ENCODE data around the gene UBE4B.
"Not testable (repeated sequence)": the region's sequence is repeated elsewhere in the genome, so short reads cannot be mapped to it uniquely, and the experiment has no call there.

Gene UBE4B

GRCh38 chr1:10106241-10106640 lies 73.5 kb downstream of the UBE4B start:
- H3K4me1 ChIP-seq (ENCODE audit: low read length) = no peaks in the 10 kb centered on the region
- no peaks in the 10 kb centered on the region for H4K20me1 ChIP-seq (ENCODE audit: insufficient read depth, low read length)
- no peak overlapping the region for H3K4me2 ChIP-seq (ENCODE audit: low read length)
- H3K4me3 ChIP-seq (ENCODE audit: low read length) = no peak overlapping the region
- H3K9me3 ChIP-seq (ENCODE audit: insufficient read depth, low read length) = no peaks in the 10 kb centered on the region
- H3K27me3 ChIP-seq (ENCODE audit: low read depth, low read length) = no peaks in the 10 kb centered on the region
- H3K79me2 ChIP-seq (ENCODE audit: low read length) = no peaks in the 10 kb centered on the region
- no peak overlapping the region for H3K27ac ChIP-seq (ENCODE audit: low read length)
- no peaks in the 10 kb centered on the region for H3K36me3 ChIP-seq (replicated peaks; ENCODE audit: low read depth, low read length)
- H2AFZ ChIP-seq (ENCODE audit: low read depth, low read length) = no peak overlapping the region
- H3K9ac ChIP-seq (ENCODE audit: low read length) = no peak overlapping the region
- no peak for TF ChIP-seq EZH2phosphoT487 (IDR thresholded peaks at IDR 0.05; ENCODE audit: low read depth)
- TF ChIP-seq, protein P1, sequence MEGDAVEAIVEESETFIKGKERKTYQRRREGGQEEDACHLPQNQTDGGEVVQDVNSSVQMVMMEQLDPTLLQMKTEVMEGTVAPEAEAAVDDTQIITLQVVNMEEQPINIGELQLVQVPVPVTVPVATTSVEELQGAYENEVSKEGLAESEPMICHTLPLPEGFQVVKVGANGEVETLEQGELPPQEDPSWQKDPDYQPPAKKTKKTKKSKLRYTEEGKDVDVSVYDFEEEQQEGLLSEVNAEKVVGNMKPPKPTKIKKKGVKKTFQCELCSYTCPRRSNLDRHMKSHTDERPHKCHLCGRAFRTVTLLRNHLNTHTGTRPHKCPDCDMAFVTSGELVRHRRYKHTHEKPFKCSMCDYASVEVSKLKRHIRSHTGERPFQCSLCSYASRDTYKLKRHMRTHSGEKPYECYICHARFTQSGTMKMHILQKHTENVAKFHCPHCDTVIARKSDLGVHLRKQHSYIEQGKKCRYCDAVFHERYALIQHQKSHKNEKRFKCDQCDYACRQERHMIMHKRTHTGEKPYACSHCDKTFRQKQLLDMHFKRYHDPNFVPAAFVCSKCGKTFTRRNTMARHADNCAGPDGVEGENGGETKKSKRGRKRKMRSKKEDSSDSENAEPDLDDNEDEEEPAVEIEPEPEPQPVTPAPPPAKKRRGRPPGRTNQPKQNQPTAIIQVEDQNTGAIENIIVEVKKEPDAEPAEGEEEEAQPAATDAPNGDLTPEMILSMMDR (IDR thresholded peaks at IDR 0.05; ENCODE audit: low read depth, low read length) = no peak

DNA sequence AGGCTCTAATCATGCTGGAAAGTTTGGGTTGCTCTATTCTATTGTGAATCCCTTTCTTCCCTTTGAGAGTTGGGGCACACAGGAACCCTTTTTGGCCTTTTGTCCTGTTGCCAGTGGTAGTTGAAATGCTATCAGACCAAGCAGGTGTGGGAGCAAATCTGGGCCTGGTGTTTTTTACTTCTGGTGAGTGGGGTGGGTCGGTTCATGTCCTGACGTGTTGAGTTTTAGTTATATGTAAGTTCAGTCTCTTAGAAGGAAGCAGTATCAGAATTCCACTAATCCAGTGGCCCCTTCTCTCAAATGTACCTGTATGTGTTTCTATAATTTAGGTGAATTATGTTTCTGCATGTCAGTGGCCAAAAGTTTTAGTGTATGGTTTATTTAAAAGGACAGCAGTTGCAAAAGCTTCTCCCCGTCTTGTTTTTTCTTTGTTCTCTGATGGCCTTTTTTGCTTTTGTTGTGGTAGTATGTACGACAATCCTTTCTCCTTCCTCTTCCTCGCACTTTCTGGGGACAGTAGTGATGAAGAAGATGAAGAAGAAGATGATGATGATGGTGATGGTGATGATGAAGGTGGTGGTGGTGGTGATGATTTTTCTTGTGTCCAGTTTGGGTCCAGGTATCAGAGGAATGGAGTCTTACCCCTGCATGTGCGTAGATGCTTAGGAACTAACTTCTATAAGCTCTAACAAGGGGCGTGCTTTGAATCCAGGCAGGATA lies 74.2 kb downstream of the UBE4B start:
- no peak for TF ChIP-seq EZH2phosphoT487 (IDR thresholded peaks at IDR 0.05; ENCODE audit: low read depth)
- TF ChIP-seq, protein P1 (IDR thresholded peaks at IDR 0.05; ENCODE audit: low read depth, low read length) = no peak

DNA sequence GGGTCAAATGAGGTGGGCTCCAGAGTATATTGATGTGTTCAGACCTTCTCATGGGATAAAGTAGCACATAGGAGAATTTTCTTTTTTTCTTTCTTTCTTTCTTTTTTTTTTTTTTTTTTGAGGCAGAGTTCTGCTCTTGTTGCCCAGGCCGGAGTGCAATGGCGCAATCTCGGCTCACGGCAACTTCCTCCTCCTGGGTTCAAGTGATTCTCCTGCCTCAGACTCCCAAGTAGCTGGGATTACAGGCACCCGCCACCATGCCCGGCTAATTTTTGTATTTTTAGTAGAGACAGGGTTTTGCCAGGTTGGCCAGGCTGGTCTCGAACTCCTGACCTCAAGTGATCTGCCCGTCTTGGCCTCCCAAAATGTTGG lies 74.7 kb downstream of the UBE4B start:
- not testable (repeated sequence) for H4K20me1 ChIP-seq (ENCODE audit: insufficient read depth, low read length); H3K9me3 ChIP-seq (ENCODE audit: insufficient read depth, low read length); H3K4me3 ChIP-seq (ENCODE audit: low read length); H3K4me2 ChIP-seq (ENCODE audit: low read length); H2AFZ ChIP-seq (ENCODE audit: low read depth, low read length); H3K27me3 ChIP-seq (ENCODE audit: low read depth, low read length); H3K79me2 ChIP-seq (ENCODE audit: low read length); H3K9ac ChIP-seq (ENCODE audit: low read length); H3K27ac ChIP-seq (ENCODE audit: low read length); H3K4me1 ChIP-seq (ENCODE audit: low read length); H3K36me3 ChIP-seq (replicated peaks; ENCODE audit: low read depth, low read length)

More for the DNA sequence above, 74.2 kb downstream of the UBE4B start:
- Histone ChIP-seq H3K4me1 (ENCODE audit: low read length) (no peaks in the 10 kb centered on the region), H3K9me3 (ENCODE audit: insufficient read depth, low read length) (no peaks in the 10 kb centered on the region), H3K27me3 (ENCODE audit: low read depth, low read length) (no peaks in the 10 kb centered on the region), H3K79me2 (ENCODE audit: low read length) (no peaks in the 10 kb centered on the region), H3K9ac (ENCODE audit: low read length) (no peak overlapping the region), H3K4me3 (ENCODE audit: low read length) (no peak overlapping the region), H3K27ac (ENCODE audit: low read length) (no peak overlapping the region), H3K36me3 (replicated peaks; ENCODE audit: low read depth, low read length) (no peaks in the 10 kb centered on the region), H2AFZ (ENCODE audit: low read depth, low read length) (no peak overlapping the region), H3K4me2 (ENCODE audit: low read length) (no peak overlapping the region), H4K20me1 (ENCODE audit: insufficient read depth, low read length) (no peaks in the 10 kb centered on the region)

DNA sequence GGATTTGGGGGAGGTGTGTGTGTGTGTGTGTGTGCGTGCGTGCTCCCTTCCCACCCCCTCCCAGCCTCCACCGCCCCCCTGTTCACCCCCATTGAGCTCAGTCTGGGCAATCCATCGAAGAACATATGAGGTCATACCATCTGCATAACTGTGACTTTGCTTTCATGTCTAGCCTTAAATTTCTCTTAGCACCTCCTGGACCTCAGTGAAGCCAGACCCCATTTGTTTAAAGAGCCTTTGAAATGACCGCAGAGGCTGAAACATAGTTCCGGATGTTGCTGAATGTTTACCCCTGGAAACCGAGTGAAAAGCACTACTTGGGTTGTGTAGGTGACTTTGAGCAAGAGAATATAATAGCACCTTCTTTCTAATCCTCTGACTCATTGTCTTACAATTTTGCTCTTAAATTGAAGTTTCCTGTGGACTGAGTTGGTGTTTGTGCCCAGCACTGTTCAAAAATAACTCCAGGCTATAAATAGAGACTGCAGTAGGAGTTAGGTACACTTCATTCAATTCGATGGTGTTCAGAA lies 75.4 kb downstream of the UBE4B start:
- Histone ChIP-seq H3K9me3 (ENCODE audit: insufficient read depth, low read length) (no peaks in the 10 kb centered on the region), H3K4me1 (ENCODE audit: low read length) (no peaks in the 10 kb centered on the region), H3K36me3 (replicated peaks; ENCODE audit: low read depth, low read length) (no peaks in the 10 kb centered on the region), H2AFZ (ENCODE audit: low read depth, low read length) (no peak overlapping the region), H4K20me1 (ENCODE audit: insufficient read depth, low read length) (no peaks in the 10 kb centered on the region), H3K27me3 (ENCODE audit: low read depth, low read length) (no peaks in the 10 kb centered on the region), H3K79me2 (ENCODE audit: low read length) (no peaks in the 10 kb centered on the region), H3K4me2 (ENCODE audit: low read length) (no peak overlapping the region), H3K9ac (ENCODE audit: low read length) (no peak overlapping the region), H3K27ac (ENCODE audit: low read length) (no peak overlapping the region), H3K4me3 (ENCODE audit: low read length) (no peak overlapping the region)
- no peak for TF ChIP-seq EZH2phosphoT487 (IDR thresholded peaks at IDR 0.05; ENCODE audit: low read depth)
- TF ChIP-seq, protein P1 (IDR thresholded peaks at IDR 0.05; ENCODE audit: low read depth, low read length) = no peak

Data from OCI-LY3 (cell line).